Femur (tissue), 1 donor: ENCODE measurements around the gene KLHDC9.
"Not testable (repeated sequence)": the region's sequence is repeated elsewhere in the genome, so short reads cannot be mapped to it uniquely, and the experiment has no call there.

Experiments
- DNase-seq: peaks from one replicate; pipeline ENCODE4 v3.0.0-alpha.2; 2017

KLHDC9 gene

DNA sequence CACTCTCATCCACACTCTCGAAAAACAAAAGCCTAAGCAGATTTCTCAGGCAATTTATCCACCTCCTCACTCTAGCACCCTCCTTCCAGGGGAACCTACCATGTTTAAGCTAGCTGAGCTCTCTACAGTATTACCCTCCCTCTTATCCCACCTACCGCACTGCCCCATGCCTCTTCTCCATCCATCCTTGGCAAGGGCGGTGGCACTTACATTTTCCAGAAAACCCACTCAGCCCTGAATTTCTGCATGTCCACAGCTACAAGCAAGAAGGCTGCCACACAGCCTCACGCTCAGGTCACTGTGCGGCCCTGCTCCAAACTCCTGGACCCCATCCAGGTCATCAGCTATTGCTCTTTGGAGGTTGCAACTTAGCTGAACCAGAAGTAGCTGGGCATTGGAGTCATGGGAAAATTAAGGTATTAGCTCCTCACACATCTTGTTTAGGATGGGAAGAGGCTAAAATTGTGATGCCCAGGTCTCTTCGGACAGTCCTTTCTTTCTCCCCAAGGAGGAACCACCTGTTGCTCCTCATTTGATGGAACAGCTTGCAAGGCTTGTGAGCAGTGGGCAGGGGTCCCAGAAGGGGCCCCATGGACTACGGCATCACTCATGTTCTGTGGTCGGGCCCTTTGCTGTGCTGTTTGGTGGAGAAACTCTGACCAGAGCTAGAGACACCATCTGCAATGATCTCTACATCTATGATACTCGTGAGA is 1.1 kb downstream of the KLHDC9 start:
- no peak for DNase-seq

DNA sequence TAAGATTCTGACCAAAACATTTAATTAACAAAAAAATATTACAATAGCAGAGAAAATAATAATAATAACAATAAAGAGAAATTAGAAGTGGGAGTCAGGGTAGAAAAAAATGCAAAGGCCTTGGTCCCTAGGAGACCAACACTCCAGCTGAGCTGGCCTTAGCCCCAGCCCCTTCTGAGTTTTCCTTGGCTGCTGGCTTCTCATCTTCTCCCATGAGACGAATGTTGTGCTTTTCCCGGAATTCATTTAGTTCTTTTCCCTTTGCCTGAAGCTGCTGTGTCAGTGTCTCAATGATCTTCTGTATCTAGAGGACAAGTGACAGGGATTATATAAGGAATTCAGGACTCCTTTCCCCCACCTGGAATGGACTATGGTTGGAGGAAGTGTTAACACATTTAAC is 2.4 kb downstream of the KLHDC9 start:
- DNase-seq: no peak

DNA sequence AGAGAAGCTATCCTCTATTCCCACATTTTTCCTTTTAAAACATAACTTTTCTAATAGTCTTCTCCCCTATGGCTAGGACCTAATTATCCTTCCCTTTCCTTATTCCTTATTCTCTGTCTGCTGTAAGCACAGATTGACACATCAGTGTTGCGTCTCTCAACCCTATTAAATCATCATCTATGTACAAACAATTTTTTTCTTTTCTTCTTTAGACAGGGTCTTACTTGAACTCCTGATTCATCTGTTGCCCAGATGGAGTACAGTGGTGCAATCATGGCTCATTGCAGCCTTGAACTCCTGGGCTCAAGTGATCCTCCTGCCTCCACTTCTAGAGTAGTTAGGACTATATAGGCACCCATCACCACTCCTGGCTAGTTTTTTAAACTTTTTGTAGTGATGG is 8.3 kb downstream of the KLHDC9 start:
- no peak for DNase-seq

DNA sequence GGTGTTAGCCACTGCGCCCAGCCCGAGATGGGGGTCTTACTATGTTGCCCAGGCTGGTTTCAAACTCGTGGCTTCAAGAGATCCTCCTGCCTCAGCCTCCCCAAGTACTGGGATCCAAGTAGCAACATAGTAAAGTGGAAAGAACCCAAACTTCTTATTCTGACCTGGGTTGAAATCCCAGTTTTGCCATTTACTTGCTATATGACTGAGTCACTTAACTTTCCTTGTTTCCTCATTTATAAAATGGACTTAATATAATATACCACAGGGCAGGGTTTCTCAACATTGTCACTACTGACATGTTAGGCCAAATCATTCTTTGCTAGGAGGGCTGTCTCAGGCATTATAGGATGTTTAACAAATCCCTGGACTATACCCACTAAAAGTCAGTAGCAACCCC is 13.0 kb downstream of the KLHDC9 start:
- DNase-seq: no peak

DNA sequence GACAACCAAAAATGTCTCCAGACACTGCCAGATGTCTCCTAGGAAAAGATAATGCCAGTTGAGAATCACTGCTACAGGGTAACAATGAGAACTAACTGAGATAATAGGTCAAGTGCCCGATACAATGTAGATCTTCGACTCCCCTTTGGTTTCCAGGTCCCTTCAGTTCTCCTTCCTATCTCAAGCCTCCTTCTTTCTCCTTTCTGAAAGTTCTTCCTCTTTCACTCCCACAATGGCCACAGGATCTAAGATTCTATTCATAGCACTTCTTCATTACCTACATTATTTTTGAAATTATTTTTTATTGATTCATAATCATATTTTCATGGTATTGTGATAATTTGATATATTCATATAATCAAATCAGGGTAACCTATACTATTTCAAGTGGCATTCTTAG is 13.4 kb downstream of the KLHDC9 start:
- no peak for DNase-seq

DNA sequence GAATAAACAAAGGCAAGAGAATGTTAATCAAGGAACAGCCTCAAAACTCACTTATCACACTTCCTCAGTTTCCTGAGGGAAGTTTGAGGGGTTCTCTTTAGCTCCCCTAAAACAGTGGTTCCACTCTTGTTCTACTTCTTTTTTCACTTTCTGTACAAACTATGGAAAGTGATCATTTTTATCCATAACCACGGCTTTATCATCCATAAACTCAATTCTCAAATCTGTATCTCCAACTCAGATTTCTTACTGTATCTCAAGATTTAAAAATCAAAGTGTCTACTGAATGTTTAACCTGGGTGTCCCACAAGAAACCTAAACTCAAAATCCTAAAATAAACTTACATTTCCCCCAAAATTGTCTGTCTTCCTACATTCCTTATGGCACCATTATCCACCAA is 15.8 kb downstream of the KLHDC9 start:
- no peak for DNase-seq

DNA sequence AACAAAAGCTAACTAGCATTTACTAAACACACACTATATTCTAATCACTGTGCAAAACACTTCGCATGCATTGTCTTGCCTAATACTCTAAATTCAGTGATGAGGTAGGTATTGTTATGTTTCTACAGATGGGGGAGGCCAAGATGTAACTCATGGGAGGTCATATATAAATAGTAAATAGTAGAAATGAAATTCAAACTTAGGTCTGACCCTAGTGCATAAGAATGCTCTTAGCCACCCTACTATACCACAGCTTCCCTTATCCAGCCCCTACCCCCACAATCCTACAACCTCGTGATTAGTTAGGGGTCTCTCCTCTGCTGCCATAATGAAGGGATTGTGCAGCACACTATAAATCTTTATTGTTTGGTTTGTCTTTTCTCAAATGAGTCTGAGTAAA is 16.4 kb downstream of the KLHDC9 start:
- DNase-seq: no peak

DNA sequence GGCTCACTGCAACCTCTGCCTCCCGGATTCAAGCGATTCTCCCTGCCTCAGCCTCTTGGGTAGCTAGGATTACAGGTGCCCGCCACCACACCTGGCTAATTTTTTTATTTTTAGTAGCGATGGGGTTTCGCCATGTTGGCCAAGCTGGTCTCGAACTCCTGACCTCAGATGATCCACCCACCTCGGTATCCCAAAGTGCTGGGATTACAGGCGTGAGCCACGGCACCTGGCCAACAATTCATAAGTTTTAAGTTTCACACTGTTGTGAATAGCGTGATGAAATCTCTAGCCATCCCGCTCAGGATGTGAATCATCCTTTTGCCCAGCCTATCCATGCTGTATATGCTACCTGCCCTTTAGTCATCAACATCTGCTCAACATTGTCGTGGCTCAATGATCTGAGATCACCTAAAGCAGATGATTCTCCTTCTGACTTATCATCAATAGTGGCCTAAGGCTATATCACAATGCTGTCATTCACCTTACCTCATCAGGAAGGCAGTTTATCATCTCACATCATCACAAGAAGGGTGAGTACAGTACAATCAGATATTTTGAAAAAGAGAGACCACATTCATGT is 17.1 kb downstream of the KLHDC9 start:
- no peak for DNase-seq

DNA sequence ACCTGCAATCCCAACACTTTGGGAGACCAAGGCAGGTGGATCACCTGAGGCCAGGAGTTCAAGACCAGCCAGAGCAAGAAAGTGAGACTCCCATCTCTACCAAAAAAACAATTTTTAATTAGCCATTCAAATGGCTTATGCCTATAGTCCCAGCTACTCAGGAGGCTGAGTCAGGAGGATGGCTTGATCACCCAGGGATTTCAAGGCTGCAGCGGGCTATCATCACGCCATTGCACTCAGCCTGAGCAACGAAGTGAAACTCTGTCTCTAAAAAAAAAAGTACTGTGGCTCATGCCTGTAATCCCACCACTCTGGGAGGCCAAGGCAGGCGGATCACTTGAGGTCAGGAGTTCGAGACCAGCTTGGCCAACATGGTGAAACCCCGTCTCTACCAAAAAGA is 17.8 kb downstream of the KLHDC9 start:
- not testable (repeated sequence) for DNase-seq

DNA sequence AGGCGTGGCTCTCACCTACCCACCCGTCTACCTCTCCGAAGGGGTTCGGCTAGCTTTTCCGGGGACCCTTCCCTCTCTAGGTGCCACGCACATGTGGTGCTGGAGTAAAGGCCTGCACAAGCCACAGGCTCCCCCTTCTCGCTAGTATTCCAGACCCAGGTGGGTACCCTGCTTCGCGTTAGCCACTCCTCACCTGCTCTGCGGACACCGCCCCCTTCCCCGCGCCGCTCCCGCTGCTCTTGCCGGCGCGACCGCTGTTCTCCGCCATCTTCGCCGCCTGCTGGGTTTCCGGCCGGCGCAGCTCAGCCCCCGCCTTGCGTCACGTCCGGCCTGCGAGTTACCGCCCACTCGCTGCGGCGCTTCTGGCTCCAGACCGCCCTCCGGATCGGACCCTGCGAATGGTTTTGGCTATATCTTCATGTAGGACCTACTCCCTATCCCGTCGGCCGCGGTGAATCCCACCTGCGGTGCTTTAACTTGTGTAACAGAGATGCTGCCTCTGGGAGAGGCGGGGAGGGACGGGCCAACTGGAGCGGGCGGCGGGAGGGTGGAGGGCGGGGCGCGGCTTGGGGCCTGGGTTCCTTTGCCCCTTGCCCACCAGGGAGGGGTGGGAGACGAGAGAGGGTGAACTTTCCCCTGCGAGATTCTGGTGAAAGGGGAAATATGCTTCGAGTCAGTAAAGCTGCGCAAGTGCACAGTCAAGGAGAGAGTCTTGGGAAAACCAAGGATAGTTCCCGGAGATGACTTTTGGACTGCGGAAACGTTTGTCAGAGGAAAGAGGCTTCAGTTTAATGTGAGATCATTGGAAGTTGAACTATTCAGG is 19.8 kb downstream of the KLHDC9 start, which contains the start of the genes NIT1 and PFDN2:
TSS of gene NIT1 (plus strand) at position 347 of the 823 bp plus-strand sequence. CDS start at position 419, 72 bp downstream.
TSS of gene PFDN2 (minus strand) at position 279 of the 823 bp plus-strand sequence. CDS start at position 268, 11 bp downstream.
- peak; percentile 94 for DNase-seq

DNA sequence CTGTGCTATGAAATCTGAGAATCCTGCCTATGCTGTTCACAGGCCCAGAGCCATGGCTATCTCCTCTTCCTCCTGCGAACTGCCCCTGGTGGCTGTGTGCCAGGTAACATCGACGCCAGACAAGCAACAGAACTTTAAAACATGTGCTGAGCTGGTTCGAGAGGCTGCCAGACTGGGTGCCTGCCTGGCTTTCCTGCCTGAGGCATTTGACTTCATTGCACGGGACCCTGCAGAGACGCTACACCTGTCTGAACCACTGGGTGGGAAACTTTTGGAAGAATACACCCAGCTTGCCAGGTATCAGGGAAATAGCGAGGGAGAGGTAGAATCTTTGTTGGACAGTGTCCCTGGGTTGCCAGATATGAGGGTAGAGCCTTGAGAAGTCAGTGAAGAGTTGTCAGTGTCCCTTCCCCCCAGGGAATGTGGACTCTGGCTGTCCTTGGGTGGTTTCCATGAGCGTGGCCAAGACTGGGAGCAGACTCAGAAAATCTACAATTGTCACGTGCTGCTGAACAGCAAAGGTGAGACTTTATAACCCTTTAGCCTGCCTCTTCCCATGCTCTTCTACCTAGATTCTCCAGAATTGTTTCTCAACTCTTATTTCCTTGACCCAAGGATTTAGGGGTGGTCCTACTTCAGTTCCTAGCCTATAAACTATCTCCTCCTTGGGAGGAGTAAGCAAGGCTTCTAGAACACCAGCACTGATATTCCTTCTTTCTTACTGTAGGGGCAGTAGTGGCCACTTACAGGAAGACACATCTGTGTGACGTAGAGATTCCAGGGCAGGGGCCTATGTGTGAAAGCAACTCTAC is 21.1 kb downstream of the KLHDC9 start:
- DNase-seq: peak; percentile 70

DNA sequence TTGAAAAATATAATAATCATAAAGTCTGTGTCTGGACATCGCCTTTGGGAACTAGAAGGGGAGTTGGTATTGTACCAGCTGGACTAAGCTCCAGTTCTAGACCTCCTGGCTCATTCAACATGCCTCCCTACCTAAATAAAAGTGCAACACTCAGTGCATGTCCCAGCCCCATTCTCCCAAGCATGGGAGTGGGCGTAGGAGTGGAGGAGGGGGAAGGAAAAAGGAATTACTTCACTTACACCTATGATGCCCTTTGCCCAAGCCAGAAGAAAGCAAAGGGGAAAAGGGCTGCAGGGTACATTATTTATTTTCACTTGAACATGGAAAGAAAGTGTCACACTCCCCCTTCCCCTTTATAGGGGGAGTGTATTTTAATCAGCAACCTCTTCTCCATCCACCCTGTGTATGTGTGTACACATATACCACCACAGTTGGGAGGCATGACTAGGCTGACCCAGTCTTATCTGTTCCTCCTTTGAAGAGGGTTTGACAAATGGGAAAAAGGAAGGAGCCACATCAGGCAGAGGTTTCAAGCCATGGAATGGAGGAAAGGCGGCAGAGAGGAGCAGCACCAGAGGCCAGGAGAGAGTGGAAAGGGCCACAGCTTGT is 23.0 kb downstream of the KLHDC9 start:
- no peak for DNase-seq

DNA sequence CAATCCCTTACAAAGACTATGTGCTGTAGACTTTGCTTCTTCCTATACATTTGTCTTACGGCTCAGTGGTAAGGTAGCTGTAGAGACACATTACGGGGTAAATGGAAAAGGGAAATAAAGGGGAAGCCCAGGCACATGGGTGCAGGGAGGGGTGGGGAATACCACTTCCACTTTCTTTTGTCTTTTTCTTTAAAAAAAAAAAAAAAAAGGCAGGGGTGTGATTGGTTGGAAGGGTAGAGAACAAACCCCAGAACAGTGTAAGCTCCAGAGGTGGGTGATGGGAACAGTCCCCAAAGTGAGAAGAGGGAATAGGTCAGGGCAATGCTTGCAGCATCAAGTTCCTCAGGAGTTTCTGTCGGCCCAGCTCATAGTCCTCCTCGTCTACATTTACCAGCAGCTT is 23.7 kb downstream of the KLHDC9 start:
- DNase-seq: no peak

DNA sequence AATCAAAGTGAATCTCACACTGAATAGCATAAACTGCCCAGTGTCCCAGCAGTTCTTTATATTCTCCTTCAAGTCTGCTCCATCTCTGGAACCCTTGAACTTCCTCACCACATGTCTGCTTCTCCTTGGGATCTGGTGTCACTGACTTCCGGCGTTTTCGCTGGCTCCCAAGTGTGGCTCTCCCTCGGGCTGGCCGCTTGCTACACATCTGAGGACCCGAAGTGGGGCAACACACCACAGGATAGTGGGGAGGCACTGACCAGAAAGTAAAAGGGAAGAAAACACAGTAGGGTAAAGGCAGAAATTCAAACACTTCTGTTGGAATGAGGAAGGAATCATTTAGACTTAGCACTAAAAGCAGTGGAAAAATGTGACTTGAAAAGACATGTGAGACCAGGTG is 24.8 kb downstream of the KLHDC9 start:
- no peak for DNase-seq

DNA sequence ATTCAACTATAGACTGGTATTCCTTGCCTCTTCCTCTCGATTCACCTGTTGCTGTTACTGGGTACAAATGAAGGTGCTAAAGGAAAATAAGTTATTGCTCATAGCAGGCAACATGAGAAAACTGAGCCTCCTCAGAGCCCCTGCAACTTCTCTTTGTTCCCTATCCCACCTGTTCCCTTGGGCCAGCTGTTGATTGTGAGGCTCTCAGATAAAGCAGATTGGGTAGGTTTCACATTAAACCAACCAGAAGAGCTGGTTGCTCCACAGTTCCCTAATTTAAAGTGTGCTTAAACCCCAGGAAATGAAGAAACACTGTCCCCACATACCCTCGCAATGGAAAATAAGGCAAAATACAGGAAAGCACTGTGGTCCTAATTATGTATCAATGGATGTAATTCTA is 29.5 kb downstream of the KLHDC9 start:
- no peak for DNase-seq

DNA sequence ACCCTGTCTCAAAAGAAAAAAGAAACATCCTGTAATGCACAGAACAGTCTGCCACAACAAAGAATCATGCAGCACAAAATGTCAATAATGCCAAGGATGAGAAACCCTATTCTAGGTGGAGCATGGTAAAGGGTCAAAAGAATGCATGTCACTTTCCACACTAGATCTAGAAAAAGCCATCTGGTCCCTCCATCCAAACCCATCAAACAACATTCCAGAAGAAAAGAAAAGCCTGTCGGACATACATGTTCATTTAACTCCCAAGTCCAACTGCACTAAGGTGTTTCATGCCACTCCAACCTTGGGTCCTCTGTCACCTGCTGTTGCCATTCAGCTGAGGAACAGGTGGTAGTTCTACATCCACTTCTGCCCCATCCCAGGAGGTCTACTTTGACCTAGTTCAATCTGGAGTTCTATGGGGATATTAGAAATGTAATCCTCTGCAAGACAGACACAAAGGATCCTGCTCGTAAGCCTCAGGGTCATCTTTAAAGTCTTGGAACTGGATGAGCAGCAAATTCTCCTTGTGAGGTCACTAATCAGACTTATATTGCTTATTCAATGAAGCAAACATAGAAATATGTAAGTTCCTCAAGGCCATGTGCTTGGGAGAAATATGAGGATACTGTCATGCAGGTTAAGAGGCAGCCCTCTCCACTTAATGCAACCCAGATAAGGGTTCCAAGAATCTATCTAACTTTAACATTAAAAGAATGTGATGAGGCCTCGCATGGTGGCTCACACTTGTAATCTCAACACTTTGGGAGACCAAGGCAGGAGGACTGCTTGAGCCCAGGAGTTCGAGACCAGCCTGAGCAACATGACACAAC is 30.6 kb downstream of the KLHDC9 start:
- no peak for DNase-seq

DNA sequence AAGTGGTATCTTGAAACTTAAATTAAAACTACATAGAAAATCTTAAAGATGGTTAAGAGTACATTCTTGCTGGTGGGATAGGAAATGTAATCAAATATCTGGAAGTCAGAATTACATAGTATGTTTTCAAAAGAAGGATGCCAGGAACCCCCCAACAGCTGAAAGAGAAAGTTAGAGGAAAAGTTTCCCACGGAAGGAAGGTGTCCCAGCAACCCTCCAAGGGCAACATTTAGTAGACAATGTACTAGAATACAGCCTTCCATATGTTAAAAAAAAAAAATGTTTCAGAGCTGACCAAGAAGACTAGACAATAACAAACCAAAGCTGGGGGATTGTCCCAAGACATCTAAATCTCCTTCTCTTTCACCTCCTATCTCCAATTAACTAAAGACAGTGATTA is 32.1 kb downstream of the KLHDC9 start:
- no peak for DNase-seq

DNA sequence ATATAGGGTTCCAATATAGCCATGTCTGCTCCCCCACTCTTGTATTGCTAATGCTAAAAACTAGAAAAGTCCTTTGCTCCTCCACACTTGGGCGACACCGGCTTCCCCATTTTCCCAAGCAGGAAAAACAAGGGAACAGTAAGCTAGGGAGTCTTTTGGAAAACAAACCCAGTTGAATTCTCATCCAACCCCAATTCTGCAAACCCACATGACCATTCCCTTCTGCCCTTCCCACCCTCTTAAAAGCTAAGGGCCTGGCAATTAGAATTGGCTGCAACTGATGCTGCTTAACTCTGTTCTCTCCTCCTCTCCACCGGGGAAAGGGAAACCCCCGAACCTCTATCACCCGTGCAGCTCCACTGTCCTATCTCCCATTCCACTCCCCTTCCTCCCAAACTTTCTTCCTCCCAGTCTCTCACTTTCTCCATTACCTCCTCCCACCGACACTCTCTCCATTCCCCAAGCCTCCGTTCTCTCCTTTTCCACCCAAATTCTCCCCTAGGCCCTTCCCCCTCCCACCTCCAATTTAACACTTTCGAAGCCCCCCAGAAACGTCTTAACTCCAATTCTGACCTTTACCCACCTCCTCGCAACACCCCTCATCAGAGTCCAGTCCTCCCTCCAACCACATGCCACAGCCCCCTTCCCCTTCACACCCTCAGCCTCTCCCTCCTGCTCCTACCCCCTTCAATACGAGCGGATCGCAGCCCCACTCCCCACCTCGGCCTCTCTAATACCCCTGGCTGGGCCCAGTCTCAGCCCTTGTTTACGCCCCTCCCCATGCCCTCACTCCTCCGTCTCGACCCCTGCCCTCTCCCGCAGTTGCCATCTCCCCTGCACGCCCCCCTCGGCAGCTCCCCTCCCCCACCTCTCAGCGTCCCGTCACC is 33.6 kb downstream of the KLHDC9 start:
- DNase-seq: no peak

DNA sequence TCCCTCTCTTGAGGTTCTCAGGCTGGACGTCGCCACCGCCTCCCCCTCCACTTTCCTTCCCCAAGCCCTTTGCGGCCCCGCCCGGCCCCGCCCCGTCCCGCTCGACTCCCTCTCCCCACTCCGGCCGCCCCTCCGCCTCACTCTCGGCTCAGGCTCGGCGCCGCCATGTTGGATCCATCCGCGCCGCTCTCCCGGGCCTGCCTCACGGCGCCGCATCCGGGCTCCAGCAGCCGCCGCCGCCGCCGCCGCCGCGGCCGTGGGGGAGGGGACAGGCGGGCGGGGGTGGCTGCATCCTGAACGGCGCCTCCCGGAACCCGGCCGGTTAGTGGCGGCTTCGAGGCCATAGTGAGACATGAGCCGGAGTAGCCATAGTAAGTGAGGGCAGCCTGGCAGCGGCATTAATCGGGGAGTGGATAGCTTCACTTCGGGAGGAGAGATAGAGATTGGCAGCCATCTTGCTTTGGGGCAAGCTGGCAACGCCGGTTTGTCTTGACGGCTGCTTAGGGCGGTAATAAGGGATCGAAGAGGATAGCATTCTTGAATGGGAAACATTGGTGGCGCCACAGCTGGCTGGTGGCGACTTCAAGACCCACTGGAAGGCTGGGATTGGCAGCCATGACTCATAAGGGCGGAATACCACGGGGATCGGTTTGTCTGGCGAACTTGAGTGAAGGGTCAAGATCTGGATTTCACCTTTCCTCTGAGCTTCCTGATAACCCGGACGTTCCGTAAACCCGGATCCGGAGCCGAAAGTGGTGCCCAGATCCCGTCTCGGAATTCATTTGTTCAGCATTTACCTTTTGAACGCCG is 34.5 kb downstream of the KLHDC9 start, which contains the start of gene DEDD:
TSS of gene DEDD (minus strand) at position 258 of the 810 bp plus-strand sequence. CDS start 8,205 bp downstream, outside the sequence.
- DNase-seq: peak; percentile 97
